HG03457 (cell line): Measurements from ENCODE around the gene IKZF1.

Source experiments
- ATAC-seq: cut with Tn5 transposase; IDR thresholded peaks from one replicate; pipeline ENCODE4 v1.9.1; 2021; ENCODE audit warnings: moderate number of reproducible peaks; ENCODE audit not compliant: unreplicated experiment

Gene IKZF1

GRCh38 chr7:50307368-50308032, 3.0 kb downstream of the IKZF1 start:
- ATAC-seq, result no peak

- no peak for ATAC-seq
Observed at GRCh38 chr7:50308203-50308531, 3.7 kb downstream of the IKZF1 start.

GRCh38 chr7:50308532-50309385, 4.2 kb downstream of the IKZF1 start:
- no peak for ATAC-seq

GRCh38 chr7:50309721-50310120, 5.2 kb downstream of the IKZF1 start:
- ATAC-seq, result no peak

- no peak for ATAC-seq
Observed at GRCh38 chr7:50310361-50310760, 5.8 kb downstream of the IKZF1 start.

- ATAC-seq, result no peak
Observed at GRCh38 chr7:50310956-50311355, 6.4 kb downstream of the IKZF1 start.

GRCh38 chr7:50312250-50313162, 8.0 kb downstream of the IKZF1 start:
- ATAC-seq, result no peak

- ATAC-seq, result no peak
Observed at GRCh38 chr7:50314836-50315592, 10.5 kb downstream of the IKZF1 start.

- no peak for ATAC-seq
Observed at GRCh38 chr7:50315739-50316671, 11.5 kb downstream of the IKZF1 start.

GRCh38 chr7:50317221-50317678, 12.7 kb downstream of the IKZF1 start:
- peak; percentile 61 for ATAC-seq

- no peak for ATAC-seq
Observed at GRCh38 chr7:50317697-50318669, 13.5 kb downstream of the IKZF1 start.

- ATAC-seq, result no peak
Observed at GRCh38 chr7:50321487-50322067, 17.1 kb downstream of the IKZF1 start.

- ATAC-seq, result no peak
Observed at GRCh38 chr7:50324113-50324512, 19.6 kb downstream of the IKZF1 start.

- ATAC-seq, result peak; percentile 49
Observed at GRCh38 chr7:50327443-50327842, 22.9 kb downstream of the IKZF1 start.

- ATAC-seq, result no peak
Observed at GRCh38 chr7:50329775-50330174, 25.3 kb downstream of the IKZF1 start.

- ATAC-seq, result no peak
Observed at GRCh38 chr7:50330254-50330653, 25.7 kb downstream of the IKZF1 start.

GRCh38 chr7:50330696-50331095, 26.2 kb downstream of the IKZF1 start:
- no peak for ATAC-seq
